ENCODE results near the gene ZSWIM6. TPM values are rescaled to one million over a fixed set of nuclear protein-coding genes. Genes with fewer than 3 reads are reported as not detected.
A peak's percentile ranks its signal among the peaks of the same experiment; 100 is the strongest.

Gene ZSWIM6
- total RNA-seq, 1 donor from 2014 or later: 7.4 TPM

DNA sequence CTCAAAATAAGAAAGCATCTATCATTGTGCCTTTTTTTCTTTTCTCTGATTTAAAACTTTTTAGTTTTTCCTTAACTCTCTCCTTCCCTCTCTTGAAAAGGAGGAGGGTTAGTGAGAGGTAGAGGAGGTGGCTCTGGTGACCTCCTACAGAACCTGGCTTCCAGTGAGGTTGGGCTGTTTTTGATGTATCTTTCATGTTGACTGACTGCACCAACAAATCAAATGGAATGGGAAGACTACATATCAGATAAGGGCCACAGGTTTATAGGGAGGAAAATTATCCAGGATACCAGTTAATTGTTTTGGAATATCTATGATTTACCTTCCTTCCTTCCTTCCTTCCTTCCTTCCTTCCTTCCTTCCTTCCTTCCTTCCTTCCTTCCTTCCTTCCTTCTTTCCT, 173.2 kb downstream of the ZSWIM6 start:
- Mint-ChIP-seq H3K4me3 (no peak overlapping the region), H3K27me3 (no peaks in the 10 kb centered on the region), H3K4me1 (no peaks in the 10 kb centered on the region), H3K9me3 (no peaks in the 10 kb centered on the region), H3K36me3 (ENCODE audit: low read depth) (no peaks in the 10 kb centered on the region), H3K27ac (no peak overlapping the region)
- intact Hi-C loops (cut with micrococcal nuclease): no loop called here
- no peak for DNase-seq

DNA sequence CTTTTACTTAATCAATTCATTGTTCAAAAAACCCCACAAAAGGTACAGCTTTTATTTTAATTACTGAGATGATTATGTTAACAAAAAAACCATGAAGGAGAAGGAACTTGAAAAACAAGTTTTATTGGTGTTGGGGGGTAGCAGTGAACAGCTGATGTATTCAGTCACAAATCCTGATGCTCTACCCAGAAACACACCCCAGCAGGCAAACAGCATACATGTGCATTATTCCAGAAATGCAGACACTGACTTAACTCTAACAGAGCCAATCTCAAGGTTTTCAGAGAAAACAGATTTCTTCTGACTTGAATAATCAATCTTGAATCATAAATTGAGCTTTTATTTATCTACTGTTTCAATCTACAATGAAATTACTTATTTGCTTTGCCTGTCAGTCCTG, 175.2 kb downstream of the ZSWIM6 start:
- DNase-seq: no peak
- no peak overlapping the region for H3K27ac Mint-ChIP-seq
- no peak overlapping the region for H3K4me3 Mint-ChIP-seq

DNA sequence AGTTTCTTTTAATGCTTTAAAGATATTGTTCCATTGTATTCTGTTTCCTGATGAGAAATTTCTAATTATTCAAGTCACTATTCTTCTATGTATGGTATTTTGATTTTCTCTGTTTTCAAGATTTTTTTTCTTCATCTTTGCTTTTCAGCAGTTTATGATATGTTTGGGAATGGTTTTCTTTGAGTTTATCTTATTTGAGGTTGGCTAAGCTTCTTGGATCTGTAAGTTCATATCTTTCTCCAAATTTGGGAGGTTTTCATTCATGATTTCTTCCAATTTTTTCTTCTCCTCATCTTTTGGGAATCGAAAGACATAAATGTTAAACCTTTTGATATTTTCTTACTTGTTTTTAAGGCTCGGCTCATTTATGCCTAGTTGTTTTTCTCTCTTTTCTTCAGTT, 184.9 kb downstream of the ZSWIM6 start:
- Mint-ChIP-seq H3K9me3 (peaks cover 3% of the 10 kb centered on the region), H3K27me3 (no peaks in the 10 kb centered on the region), H3K4me1 (no peaks in the 10 kb centered on the region), H3K4me3 (no peak overlapping the region), H3K36me3 (ENCODE audit: low read depth) (peaks cover 1% of the 10 kb centered on the region), H3K27ac (no peak overlapping the region)
- intact Hi-C loops (cut with micrococcal nuclease): no loop called here
- no peak for DNase-seq

More for the DNA sequence above, 175.2 kb downstream of the ZSWIM6 start:
- intact Hi-C loops (cut with micrococcal nuclease): no loop called here
- Mint-ChIP-seq H3K36me3 (ENCODE audit: low read depth) (no peaks in the 10 kb centered on the region), H3K27me3 (no peaks in the 10 kb centered on the region), H3K9me3 (no peaks in the 10 kb centered on the region), H3K4me1 (no peaks in the 10 kb centered on the region)

DNA sequence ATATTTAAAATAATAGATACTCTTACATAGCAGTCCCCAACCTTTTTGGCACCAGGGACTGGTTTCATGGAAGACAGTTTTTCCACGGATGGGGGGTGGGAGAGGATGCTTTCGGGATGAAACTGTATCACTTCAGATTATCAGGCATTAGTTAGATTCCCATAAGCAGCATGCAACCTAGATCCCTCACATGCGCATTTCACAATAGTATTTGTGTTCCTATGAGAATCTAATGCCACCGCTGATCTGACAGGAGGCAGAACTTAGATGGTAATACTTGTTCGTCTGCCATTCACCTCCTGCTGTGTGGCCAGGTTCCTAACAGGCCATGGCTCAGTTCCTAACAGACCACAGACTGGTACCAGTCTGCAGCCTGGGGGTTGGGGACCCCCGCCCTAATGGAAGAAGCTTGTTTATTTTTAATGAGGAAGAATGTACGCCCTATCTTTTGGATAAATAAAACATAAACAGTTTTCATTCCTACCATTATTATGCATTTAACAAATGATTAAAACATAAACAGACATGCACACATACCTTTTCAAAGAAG, 187.7 kb downstream of the ZSWIM6 start:
- intact Hi-C loops (cut with micrococcal nuclease): no loop called here
- H3K27me3 Mint-ChIP-seq: no peaks in the 10 kb centered on the region
- peaks cover 1% of the 10 kb centered on the region for H3K36me3 Mint-ChIP-seq (ENCODE audit: low read depth)
- H3K4me1 Mint-ChIP-seq: no peaks in the 10 kb centered on the region
- H3K4me3 Mint-ChIP-seq: no peak overlapping the region
- no peak for DNase-seq
- H3K9me3 Mint-ChIP-seq: peaks cover 3% of the 10 kb centered on the region
- H3K27ac Mint-ChIP-seq: no peak overlapping the region

DNA sequence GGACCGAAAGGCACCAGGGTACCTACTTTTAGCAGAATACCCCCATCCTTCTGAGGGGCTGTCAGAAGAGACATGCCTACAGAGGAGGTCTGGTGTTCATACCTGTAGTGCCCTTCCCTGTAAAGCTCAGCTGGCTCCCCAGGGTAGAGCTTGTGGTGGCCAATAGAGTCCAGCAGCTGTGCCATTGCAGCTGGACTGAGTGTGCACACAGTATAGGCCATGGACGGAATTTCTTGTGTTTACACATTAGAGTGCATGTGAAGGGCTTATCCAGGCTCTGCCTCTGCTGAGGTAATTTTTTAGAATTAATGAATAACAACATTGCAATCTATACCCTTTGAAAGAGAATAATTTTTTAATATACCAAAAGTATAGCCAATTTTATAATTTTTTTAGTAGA, 191.0 kb downstream of the ZSWIM6 start:
- H3K4me3 Mint-ChIP-seq: no peak overlapping the region
- intact Hi-C loops (cut with micrococcal nuclease): no loop called here
- no peak for DNase-seq
- no peaks in the 10 kb centered on the region for H3K4me1 Mint-ChIP-seq
- no peaks in the 10 kb centered on the region for H3K9me3 Mint-ChIP-seq
- peaks cover 4% of the 10 kb centered on the region for H3K36me3 Mint-ChIP-seq (ENCODE audit: low read depth)
- no peaks in the 10 kb centered on the region for H3K27me3 Mint-ChIP-seq
- H3K27ac Mint-ChIP-seq: no peak overlapping the region

DNA sequence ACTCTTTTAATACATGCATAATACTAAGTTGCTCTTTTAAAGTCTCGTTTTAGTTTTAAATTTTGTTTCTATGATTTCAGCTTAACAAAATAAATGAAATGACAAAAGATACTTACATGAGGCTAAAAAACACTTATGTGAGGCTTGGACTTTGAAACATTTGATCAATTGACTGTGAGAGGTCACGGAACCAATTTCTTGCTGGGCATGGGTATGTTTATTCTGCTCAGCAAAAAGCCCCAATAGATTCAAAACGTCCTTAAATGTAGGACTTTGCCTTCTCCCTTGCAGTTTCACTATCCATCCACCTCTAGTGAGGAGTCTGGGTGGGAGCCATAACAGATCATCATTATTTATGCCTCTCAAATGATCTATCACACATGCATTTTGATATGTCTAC, 191.9 kb downstream of the ZSWIM6 start:
- Mint-ChIP-seq H3K4me3 (no peak overlapping the region), H3K27me3 (no peaks in the 10 kb centered on the region), H3K36me3 (ENCODE audit: low read depth) (peaks cover 4% of the 10 kb centered on the region), H3K9me3 (no peaks in the 10 kb centered on the region), H3K27ac (no peak overlapping the region), H3K4me1 (no peaks in the 10 kb centered on the region)
- intact Hi-C loops (cut with micrococcal nuclease): no loop called here
- no peak for DNase-seq

DNA sequence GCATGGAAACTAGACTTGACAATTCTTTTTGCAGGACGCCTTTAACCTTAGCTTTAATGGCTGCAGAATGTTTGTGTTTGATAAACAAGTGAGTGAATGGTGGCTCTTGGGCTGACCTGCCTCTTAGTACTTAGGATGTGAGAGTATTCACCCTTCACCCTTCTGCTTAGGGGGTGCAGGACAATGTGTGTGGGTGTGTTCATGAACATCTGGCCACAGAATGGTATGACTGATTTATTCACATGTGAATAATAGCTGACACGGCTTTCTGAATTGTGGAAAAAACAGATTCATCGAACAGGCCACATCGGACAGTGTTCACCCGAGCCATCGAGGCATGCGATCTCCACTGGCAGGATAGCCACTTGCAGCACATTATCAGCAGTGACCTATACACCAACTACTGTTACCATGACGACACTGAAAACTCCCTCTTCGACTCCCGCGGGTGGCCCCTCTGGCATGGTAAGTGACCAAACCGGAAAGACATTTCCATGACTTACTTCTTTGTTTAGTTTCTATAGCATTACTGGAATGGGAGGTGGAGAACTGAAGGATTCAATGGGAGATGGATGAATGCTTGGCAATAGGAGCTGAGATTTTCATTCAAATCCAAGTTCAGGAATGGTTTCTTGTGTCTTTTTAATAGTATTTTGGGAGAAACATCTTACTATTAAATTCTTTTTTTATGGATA, 193.6 kb downstream of the ZSWIM6 start:
- no peak for DNase-seq
- Mint-ChIP-seq H3K27me3 (no peaks in the 10 kb centered on the region), H3K4me1 (no peaks in the 10 kb centered on the region), H3K9me3 (no peaks in the 10 kb centered on the region), H3K27ac (no peak overlapping the region), H3K36me3 (ENCODE audit: low read depth) (peaks cover 6% of the 10 kb centered on the region), H3K4me3 (no peak overlapping the region)
- intact Hi-C loops (cut with micrococcal nuclease): no loop called here

DNA sequence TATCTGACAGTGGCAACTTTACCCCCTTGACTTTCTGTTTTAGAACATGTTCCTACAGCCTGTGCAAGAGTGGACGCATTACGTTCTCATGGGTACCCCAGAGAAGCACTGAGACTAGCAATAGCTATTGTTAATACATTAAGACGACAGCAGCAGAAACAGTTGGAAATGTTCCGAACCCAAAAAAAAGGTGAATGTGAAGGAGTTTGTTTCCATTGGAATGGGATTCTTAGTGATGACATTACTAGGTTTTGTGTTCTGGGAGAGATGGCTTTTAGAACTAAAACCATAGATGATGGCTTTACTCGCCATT, 194.1 kb downstream of the ZSWIM6 start:
- Mint-ChIP-seq H3K4me1 (no peaks in the 10 kb centered on the region), H3K27me3 (no peaks in the 10 kb centered on the region), H3K27ac (no peak overlapping the region), H3K9me3 (no peaks in the 10 kb centered on the region), H3K36me3 (ENCODE audit: low read depth) (peaks cover 6% of the 10 kb centered on the region), H3K4me3 (no peak overlapping the region)
- intact Hi-C loops (cut with micrococcal nuclease): no loop called here
- no peak for DNase-seq

DNA sequence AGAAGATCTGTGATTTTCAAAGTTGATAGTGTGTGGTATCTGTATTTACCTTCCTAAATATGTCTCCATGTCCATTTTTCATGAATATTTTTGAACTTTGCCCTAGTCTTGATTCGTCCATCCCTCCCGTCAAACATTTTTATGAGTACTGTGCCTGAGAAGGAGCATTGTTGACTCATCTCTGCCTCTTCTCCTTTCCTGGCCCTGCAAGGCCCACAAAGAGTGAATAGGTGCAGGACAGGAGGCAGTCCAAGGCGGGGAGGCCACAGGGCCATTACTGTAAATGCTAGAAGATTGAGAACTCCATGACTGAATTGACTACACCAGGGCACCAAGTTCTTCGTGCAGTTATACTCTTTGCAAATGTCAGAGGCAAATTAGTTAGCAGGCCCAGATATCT, 200.9 kb downstream of the ZSWIM6 start:
- Mint-ChIP-seq H3K27ac (no peak overlapping the region), H3K4me1 (peaks cover 8% of the 10 kb centered on the region), H3K4me3 (no peak overlapping the region), H3K36me3 (ENCODE audit: low read depth) (peaks cover 16% of the 10 kb centered on the region), H3K27me3 (no peaks in the 10 kb centered on the region), H3K9me3 (peaks cover 3% of the 10 kb centered on the region)
- no peak for DNase-seq
- intact Hi-C loops (cut with micrococcal nuclease): loop anchor here (10.0 kb wide), 1 partner anchor 92 kb away; no protein-coding TSS in a partner anchor

DNA sequence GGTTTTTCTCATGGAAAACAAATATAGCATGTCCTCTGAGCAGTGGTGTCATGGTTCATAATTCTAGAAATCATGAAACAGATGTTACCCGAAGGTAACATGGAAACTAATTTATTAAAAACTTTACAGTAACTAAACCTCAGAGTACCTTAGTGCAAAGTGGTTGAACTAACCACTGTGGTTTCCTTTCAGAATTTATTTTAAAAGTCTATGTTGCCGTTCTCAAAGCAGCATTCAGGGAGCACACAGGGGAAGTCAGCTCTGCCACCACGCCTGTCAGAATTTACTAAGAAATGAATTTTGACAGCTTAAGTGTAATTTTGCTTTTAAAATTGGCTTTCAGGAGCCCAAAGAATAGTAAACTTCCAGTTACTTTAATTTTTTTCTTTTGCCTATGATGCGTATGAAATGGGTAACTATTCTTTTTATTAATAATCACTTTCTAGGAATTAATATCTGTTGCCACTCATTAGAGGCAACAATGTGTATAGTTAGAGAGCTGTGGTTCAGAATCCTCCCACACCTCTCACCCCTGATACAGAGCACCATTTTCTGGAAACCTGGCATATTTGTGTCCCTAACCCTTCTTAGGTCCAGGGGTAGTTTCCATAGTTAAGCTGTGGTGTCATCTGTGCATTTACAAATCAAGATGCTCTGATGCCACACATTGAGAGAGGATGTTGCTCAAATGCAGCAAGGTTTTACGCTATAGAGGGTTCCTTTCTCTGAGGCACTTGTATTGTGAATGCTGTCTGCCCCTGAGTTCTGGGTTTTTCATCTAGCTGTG, 202.6 kb downstream of the ZSWIM6 start:
- Mint-ChIP-seq H3K4me1 (peaks cover 11% of the 10 kb centered on the region), H3K27ac (peak overlapping the region; percentile 42), H3K27me3 (no peaks in the 10 kb centered on the region), H3K9me3 (peaks cover 3% of the 10 kb centered on the region), H3K36me3 (ENCODE audit: low read depth) (peaks cover 31% of the 10 kb centered on the region), H3K4me3 (no peak overlapping the region)
- intact Hi-C loops (cut with micrococcal nuclease): loop anchor here (1.0 to 10.0 kb wide), 5 partner anchors 33 to 204 kb away; no protein-coding TSS in a partner anchor
- DNase-seq: peak; percentile 69

DNA sequence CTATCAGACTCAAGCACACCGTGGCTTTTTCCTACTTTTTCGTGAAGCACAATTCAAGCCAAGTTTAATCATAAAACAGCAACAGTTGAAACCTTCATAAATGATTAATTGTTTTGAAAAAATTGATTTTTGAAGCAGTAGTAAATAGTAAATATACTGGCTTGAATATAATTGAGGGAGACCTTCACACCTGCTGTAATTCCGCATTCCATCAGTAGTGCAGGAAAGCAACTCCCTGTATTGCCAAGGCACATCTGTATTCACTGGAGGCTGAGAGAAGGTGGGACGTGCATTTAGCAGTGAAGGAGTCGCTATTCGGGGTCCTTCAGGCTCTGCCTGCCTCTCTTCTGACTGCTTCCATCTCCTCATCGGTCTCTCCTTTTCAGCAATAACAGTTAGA, 203.8 kb downstream of the ZSWIM6 start:
- H3K27ac Mint-ChIP-seq: no peak overlapping the region
- intact Hi-C loops (cut with micrococcal nuclease): loop anchor here (1.0 to 10.0 kb wide), 4 partner anchors 35 to 205 kb away; no protein-coding TSS in a partner anchor
- peaks cover 11% of the 10 kb centered on the region for H3K4me1 Mint-ChIP-seq
- H3K27me3 Mint-ChIP-seq: no peaks in the 10 kb centered on the region
- peaks cover 3% of the 10 kb centered on the region for H3K9me3 Mint-ChIP-seq
- no peak for DNase-seq
- H3K36me3 Mint-ChIP-seq (ENCODE audit: low read depth): peaks cover 30% of the 10 kb centered on the region
- H3K4me3 Mint-ChIP-seq: no peak overlapping the region

DNA sequence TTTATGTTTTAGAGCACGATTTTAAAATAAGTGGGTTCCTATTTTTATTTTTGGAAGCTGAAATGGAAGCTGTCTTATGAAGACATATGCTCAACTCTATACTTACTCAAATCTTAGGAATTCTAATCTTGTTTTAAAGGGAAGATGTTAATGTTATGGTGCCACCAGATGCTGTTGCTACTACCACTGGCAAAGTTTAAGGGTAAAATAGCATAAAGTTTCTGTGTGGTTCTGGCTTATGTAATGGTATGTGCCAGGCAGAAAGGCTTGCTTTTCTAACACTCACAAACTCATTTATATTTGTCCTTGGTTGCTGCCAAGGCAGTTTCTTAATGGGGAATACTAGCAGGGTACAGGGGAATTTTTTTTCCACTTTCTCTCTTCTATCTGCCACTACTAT, 204.9 kb downstream of the ZSWIM6 start:
- H3K27ac Mint-ChIP-seq: no peak overlapping the region
- intact Hi-C loops (cut with micrococcal nuclease): loop anchor here (10.0 kb wide), 1 partner anchor 88 kb away; no protein-coding TSS in a partner anchor
- H3K4me1 Mint-ChIP-seq: peaks cover 11% of the 10 kb centered on the region
- peaks cover 38% of the 10 kb centered on the region for H3K36me3 Mint-ChIP-seq (ENCODE audit: low read depth)
- no peak overlapping the region for H3K4me3 Mint-ChIP-seq
- H3K27me3 Mint-ChIP-seq: no peaks in the 10 kb centered on the region
- no peak for DNase-seq
- peaks cover 3% of the 10 kb centered on the region for H3K9me3 Mint-ChIP-seq

DNA sequence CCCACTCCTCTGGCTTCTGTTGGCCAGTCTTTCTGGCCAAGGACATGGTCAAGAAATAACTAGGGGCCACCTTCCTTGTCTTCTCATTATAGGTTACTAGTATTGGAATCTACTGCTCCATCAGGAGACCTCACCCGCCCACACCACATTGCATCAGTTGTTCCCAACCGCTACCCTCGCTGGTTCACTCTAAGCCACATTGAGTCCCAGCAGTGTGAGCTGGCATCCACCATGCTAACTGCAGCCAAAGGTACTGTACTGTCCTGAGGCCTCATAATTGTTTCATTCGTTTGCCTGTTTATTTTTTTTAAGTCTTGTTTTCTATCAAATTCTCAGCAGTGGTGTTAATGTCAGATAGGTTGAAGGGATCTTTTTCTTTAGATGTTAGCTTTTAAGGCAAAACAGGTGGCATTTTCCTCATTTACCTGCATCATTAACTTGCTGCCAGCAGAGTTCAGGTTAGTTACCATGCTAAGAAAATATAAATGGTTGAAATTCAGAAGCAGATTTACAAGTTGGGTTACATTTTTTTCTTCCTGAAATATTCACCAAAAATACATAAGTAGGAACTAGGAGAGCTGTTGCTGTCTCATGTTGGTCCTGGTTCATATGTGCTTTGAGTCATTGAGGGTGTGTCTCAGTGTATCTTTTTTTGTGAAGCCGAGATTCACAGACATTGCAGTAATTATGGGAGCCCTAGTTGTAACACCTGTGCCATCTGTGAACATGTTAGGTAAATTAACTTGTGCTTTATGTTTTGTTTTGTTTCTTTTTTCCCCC, 206.9 kb downstream of the ZSWIM6 start:
- DNase-seq: no peak
- H3K4me1 Mint-ChIP-seq: peaks cover 11% of the 10 kb centered on the region
- no peak overlapping the region for H3K27ac Mint-ChIP-seq
- peaks cover 50% of the 10 kb centered on the region for H3K36me3 Mint-ChIP-seq (ENCODE audit: low read depth)
- intact Hi-C loops (cut with micrococcal nuclease): loop anchor here (10.0 kb wide), 1 partner anchor 86 kb away; no protein-coding TSS in a partner anchor
- peaks cover 10% of the 10 kb centered on the region for H3K9me3 Mint-ChIP-seq
- no peak overlapping the region for H3K4me3 Mint-ChIP-seq
- H3K27me3 Mint-ChIP-seq: no peaks in the 10 kb centered on the region

DNA sequence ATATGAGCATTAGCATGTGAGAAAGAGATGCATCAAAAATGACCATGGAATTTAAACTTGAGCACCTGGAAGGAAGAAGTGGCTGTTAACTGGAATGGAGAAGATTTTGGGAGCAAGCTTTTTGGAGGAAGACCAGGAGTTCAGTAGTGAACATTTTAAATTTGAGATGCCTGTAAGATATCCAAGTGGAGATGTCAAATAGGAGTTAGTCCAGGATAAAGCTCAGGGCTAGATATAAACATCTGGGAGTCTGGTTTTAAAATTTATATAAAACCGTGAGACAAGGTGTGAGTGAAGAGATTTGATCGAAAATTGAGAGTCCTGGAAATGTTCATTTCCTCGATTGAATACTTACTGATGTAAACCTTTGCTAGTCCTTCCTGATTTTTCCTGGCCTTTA, 217.5 kb downstream of the ZSWIM6 start:
- H3K4me3 Mint-ChIP-seq: no peak overlapping the region
- intact Hi-C loops (cut with micrococcal nuclease): no loop called here
- no peaks in the 10 kb centered on the region for H3K27me3 Mint-ChIP-seq
- H3K9me3 Mint-ChIP-seq: no peaks in the 10 kb centered on the region
- no peak overlapping the region for H3K27ac Mint-ChIP-seq
- no peaks in the 10 kb centered on the region for H3K4me1 Mint-ChIP-seq
- peaks cover 6% of the 10 kb centered on the region for H3K36me3 Mint-ChIP-seq (ENCODE audit: low read depth)
- no peak for DNase-seq
